NOMO-1 treated with dmso at 0.1 percent for 144 hours (cell line): ENCODE measurements around the gene CBX5.
"Not testable (repeated sequence)": the region's sequence is repeated elsewhere in the genome, so short reads cannot be mapped to it uniquely, and the experiment has no call there.

Experiments
- DNase-seq: peaks from one replicate; lab custom pipeline; 2025; ENCODE audit not compliant: unreplicated experiment; lab: John Stamatoyannopoulos, UW

Gene CBX5

GRCh38 chr12:54279632-54280467, at the start of gene CBX5:
TSS of gene CBX5 (minus strand) at chr12:54280122. CDS start at chr12:54257650, 22,472 bp downstream.
- peak; percentile 98 for DNase-seq

GRCh38 chr12:54328595-54329337, 48.8 kb upstream of the CBX5 start:
- DNase-seq: no peak

GRCh38 chr12:54325442-54326109, 45.7 kb upstream of the CBX5 start:
- not testable (repeated sequence) for DNase-seq

GRCh38 chr12:54324617-54325441, 44.9 kb upstream of the CBX5 start, which contains the start of gene COPZ1:
TSS of gene COPZ1 (plus strand) at chr12:54325131. CDS start at chr12:54325164, 33 bp downstream.
- peak; percentile 100 for DNase-seq

- DNase-seq: no peak
Observed at GRCh38 chr12:54321363-54321762, 41.4 kb upstream of the CBX5 start.

GRCh38 chr12:54312309-54312708, 32.4 kb upstream of the CBX5 start:
- not testable (repeated sequence) for DNase-seq

GRCh38 chr12:54311051-54311450, 31.1 kb upstream of the CBX5 start:
- DNase-seq: no peak

- peak; percentile 94 for DNase-seq
Observed at GRCh38 chr12:54306925-54307741, 27.2 kb upstream of the CBX5 start.

- DNase-seq: peak; percentile 91
Observed at GRCh38 chr12:54304187-54304810, 24.4 kb upstream of the CBX5 start.

- no peak for DNase-seq
Observed at GRCh38 chr12:54303640-54304039, 23.7 kb upstream of the CBX5 start.

- no peak for DNase-seq
Observed at GRCh38 chr12:54301428-54302048, 21.6 kb upstream of the CBX5 start.

- peak; percentile 86 for DNase-seq
Observed at GRCh38 chr12:54300732-54301427, 21.0 kb upstream of the CBX5 start, which contains the start of gene NFE2. TSS of gene NFE2 (minus strand) at chr12:54301015. CDS start at chr12:54295248, 5,767 bp downstream.

GRCh38 chr12:54300225-54300731, 20.4 kb upstream of the CBX5 start:
- DNase-seq: no peak

GRCh38 chr12:54299515-54300224, 19.7 kb upstream of the CBX5 start:
- DNase-seq: no peak

GRCh38 chr12:54298904-54299303, 19.0 kb upstream of the CBX5 start:
- DNase-seq: no peak

GRCh38 chr12:54296393-54297099, 16.6 kb upstream of the CBX5 start:
- DNase-seq: no peak
